Parathyroid adenoma (tissue), 2 donors: Measurements from ENCODE around the gene MIA.

Experiments used
- H2AFZ ChIP-seq: fragments of 300-600 bp; sonication (generic); one replicate; pipeline ENCODE4 v1.7.0; 2017; ENCODE audit warnings: antibody characterized with exemption, mild to moderate bottlenecking
- H3K27ac ChIP-seq: fragments of 300-600 bp; sonication (generic); one replicate; pipeline ENCODE4 v1.7.0; 2017
- H3K27me3 ChIP-seq: fragments of 300-600 bp; sonication (generic); one replicate; pipeline ENCODE4 v1.7.0; 2017; ENCODE audit warnings: low read length; ENCODE audit not compliant: control insufficient read depth, insufficient read depth
- H3K36me3 ChIP-seq: fragments of 300-600 bp; sonication (generic); one replicate; pipeline ENCODE4 v1.7.0; 2017; ENCODE audit warnings: low read length; ENCODE audit not compliant: control insufficient read depth, insufficient read depth
- H3K4me1 ChIP-seq: fragments of 300-600 bp; sonication (generic); one replicate; pipeline ENCODE4 v1.7.0; 2017; ENCODE audit warnings: control low read depth
- H3K4me2 ChIP-seq: fragments of 300-600 bp; sonication (generic); one replicate; pipeline ENCODE4 v1.7.0; 2017; ENCODE audit warnings: low read length
- H3K4me3 ChIP-seq: fragments of 300-600 bp; sonication (generic); one replicate; pipeline ENCODE4 v1.7.0; 2017; ENCODE audit warnings: low read depth, low read length
- H3K79me2 ChIP-seq: fragments of 300-600 bp; sonication (generic); one replicate; pipeline ENCODE4 v1.7.0; 2017; ENCODE audit warnings: control low read depth
- H3K9ac ChIP-seq: fragments of 300-600 bp; sonication (generic); one replicate; pipeline ENCODE4 v1.7.0; 2017; ENCODE audit warnings: mild to moderate bottlenecking
- H3K9me3 ChIP-seq: fragments of 300-600 bp; sonication (generic); one replicate; pipeline ENCODE4 v1.7.0; 2017; ENCODE audit warnings: low read length; ENCODE audit not compliant: control insufficient read depth
- TF ChIP-seq, protein P1 (sequence below): fragments of 300-600 bp; sonication (generic); IDR thresholded peaks from one replicate; pipeline ENCODE4 v1.7.0; 2017; ENCODE audit warnings: antibody characterized with exemption, mild to moderate bottlenecking
- donor health status: primary hyperparathyroidism.

MIA gene

DNA sequence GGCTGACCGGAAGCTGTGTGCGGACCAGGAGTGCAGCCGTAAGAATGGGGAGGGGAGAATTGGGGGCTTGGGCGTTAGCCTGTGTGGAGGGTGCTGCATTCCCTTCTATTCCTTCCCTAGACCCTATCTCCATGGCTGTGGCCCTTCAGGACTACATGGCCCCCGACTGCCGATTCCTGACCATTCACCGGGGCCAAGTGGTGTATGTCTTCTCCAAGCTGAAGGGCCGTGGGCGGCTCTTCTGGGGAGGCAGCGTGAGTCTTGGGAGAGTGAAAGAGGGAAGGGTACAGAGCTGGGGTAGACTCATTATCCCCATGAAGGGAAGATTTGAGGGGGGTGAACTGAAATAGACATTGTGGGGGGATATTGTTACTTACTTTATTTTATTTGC is 306 bp downstream of the MIA start:
- Histone ChIP-seq H3K36me3 (no peaks in the 10 kb centered on the region), H3K4me2 (no peak overlapping the region), H3K27ac (no peak overlapping the region), H3K9me3 (no peaks in the 10 kb centered on the region), H3K79me2 (no peaks in the 10 kb centered on the region), H2AFZ (no peak overlapping the region), H3K27me3 (no peaks in the 10 kb centered on the region), H3K9ac (no peak overlapping the region), H3K4me1 (peaks cover 2% of the 10 kb centered on the region), H3K4me3 (no peak overlapping the region)
- TF ChIP-seq, protein P1, sequence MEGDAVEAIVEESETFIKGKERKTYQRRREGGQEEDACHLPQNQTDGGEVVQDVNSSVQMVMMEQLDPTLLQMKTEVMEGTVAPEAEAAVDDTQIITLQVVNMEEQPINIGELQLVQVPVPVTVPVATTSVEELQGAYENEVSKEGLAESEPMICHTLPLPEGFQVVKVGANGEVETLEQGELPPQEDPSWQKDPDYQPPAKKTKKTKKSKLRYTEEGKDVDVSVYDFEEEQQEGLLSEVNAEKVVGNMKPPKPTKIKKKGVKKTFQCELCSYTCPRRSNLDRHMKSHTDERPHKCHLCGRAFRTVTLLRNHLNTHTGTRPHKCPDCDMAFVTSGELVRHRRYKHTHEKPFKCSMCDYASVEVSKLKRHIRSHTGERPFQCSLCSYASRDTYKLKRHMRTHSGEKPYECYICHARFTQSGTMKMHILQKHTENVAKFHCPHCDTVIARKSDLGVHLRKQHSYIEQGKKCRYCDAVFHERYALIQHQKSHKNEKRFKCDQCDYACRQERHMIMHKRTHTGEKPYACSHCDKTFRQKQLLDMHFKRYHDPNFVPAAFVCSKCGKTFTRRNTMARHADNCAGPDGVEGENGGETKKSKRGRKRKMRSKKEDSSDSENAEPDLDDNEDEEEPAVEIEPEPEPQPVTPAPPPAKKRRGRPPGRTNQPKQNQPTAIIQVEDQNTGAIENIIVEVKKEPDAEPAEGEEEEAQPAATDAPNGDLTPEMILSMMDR, result no peak

DNA sequence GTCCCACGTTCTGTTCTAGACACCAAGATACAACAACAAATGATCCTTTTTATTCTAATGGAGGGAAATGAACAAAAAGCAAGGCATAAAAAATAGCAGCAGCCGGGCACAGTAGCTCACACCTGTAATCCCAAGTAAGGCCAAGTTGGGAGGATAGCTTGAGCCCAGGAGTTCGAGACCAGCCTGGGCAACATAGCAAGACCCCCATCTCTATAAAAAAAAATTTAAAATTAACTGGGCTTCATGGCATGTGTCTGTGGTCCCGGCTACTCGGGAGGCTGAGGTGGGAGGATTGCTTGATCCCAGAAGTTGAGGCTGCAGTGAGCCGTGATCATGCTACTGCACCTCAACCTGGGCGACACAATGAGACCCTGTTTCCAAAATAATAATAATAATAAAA is 1.0 kb downstream of the MIA start:
- Histone ChIP-seq H3K36me3 (no peaks in the 10 kb centered on the region), H3K4me3 (no peak overlapping the region)

DNA sequence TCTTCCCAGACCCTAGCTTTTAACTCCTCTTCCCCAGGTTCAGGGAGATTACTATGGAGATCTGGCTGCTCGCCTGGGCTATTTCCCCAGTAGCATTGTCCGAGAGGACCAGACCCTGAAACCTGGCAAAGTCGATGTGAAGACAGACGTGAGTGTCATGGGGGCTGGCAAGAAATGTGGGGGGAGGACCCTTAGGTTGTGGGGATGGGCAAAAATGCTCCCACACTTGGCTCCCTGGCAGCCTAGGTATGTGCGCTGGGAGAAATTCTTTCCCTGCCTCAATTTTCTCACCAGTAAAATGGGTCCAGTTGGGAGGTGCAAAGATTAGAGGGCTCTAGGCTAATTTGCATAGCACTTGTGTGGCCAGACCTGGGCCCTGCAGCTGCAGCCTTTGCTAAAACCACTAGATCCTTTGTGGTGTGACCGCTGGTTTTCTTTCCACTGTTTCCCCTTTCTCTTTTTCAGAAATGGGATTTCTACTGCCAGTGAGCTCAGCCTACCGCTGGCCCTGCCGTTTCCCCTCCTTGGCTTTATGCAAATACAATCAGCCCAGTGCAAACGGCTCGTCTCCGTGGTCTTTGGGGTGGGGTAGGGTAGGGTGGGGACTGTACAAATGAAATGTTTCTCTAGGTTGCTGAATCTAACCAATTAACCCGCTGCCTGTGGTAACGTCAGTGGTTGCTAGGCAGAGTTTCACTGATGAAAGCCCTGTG is 1.8 kb downstream of the MIA start:
- TF ChIP-seq, protein P1, result no peak
- H3K4me2 ChIP-seq, result peak overlapping the region; percentile 100
- H3K4me1 ChIP-seq, result peaks cover 2% of the 10 kb centered on the region
- peak overlapping the region; percentile 85 for H2AFZ ChIP-seq
- H3K9me3 ChIP-seq, result no peaks in the 10 kb centered on the region
- no peak overlapping the region for H3K9ac ChIP-seq
- H3K4me3 ChIP-seq, result peak overlapping the region; percentile 99
- H3K27me3 ChIP-seq, result no peaks in the 10 kb centered on the region
- H3K27ac ChIP-seq, result peak overlapping the region; percentile 98
- no peaks in the 10 kb centered on the region for H3K79me2 ChIP-seq
- no peaks in the 10 kb centered on the region for H3K36me3 ChIP-seq

More for the DNA sequence above, 1.0 kb downstream of the MIA start:
- Histone ChIP-seq H2AFZ (no peak overlapping the region), H3K4me1 (peaks cover 2% of the 10 kb centered on the region), H3K27ac (no peak overlapping the region), H3K9me3 (no peaks in the 10 kb centered on the region), H3K27me3 (no peaks in the 10 kb centered on the region), H3K79me2 (no peaks in the 10 kb centered on the region), H3K4me2 (no peak overlapping the region), H3K9ac (no peak overlapping the region)
- TF ChIP-seq, protein P1, result no peak

DNA sequence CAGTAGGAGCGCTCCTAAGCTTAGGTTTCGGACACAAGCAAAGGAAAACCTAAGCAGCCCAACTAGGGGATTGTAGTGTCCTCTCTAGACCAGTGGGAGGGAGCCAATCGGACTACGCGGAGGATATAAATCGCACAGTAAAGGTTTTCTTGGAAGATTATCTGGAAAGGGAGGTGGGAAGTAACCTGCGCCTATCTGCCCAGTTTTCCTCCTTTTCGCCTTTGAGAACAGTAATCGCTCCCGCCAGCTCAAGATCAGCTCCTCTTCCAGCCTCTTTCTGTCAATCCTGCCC is 2.3 kb downstream of the MIA start:
- H2AFZ ChIP-seq, result peak overlapping the region; percentile 85
- TF ChIP-seq, protein P1, result no peak
- H3K4me1 ChIP-seq, result peaks cover 2% of the 10 kb centered on the region
- peak overlapping the region; percentile 98 for H3K27ac ChIP-seq
- no peaks in the 10 kb centered on the region for H3K36me3 ChIP-seq
- no peak overlapping the region for H3K9ac ChIP-seq
- peak overlapping the region; percentile 99 for H3K4me3 ChIP-seq
- peak overlapping the region; percentile 100 for H3K4me2 ChIP-seq
- no peaks in the 10 kb centered on the region for H3K27me3 ChIP-seq
- H3K9me3 ChIP-seq, result no peaks in the 10 kb centered on the region
- H3K79me2 ChIP-seq, result no peaks in the 10 kb centered on the region
